Keratinocyte (primary cell): ENCODE results near the gene CARMIL3. TPM values are rescaled to one million over a fixed set of nuclear protein-coding genes. Genes with fewer than 3 reads are reported as not detected.

ENCODE experiments used
- DNase-seq: peaks from one replicate; pipeline ENCODE4 v3.0.0-alpha.2; 2011; ENCODE audit warnings: low read depth, missing footprints, low spot score
- FAIRE-seq: peaks from 2 replicates; lab custom pipeline; 2011; peaks lifted over from hg19 to GRCh38; lab: Jason Lieb, UNC
- H2AFZ ChIP-seq: 2 replicates; pipeline ENCODE4 v1.6.0; 2012; ENCODE audit warnings: low read length, control low read depth, inconsistent platforms; ENCODE audit not compliant: control insufficient read depth
- H3K27ac ChIP-seq: 2 replicates; pipeline ENCODE4 v1.5.1; 2011; ENCODE audit warnings: low read length; ENCODE audit not compliant: control insufficient read depth, insufficient read depth
- H3K27me3 ChIP-seq: 3 replicates; pipeline ENCODE4 v1.6.0; 2011; ENCODE audit warnings: low read length; ENCODE audit not compliant: control insufficient read depth, insufficient read depth; ENCODE audit errors: extremely low read depth
- H3K36me3 ChIP-seq, 2 experiments: 2 replicates in 1 of 2; 3 replicates in 1 of 2; pipeline ENCODE4 v1.5.1; 2011; ENCODE audit warnings: low read length in 2 of 2, mild to moderate bottlenecking in 1 of 2; ENCODE audit not compliant: control insufficient read depth in 2 of 2, insufficient read depth in 2 of 2; ENCODE audit errors: extremely low read depth in 1 of 2
- H3K4me1 ChIP-seq: 3 replicates; pipeline ENCODE4 v1.5.1; 2011; ENCODE audit warnings: low read length; ENCODE audit not compliant: control insufficient read depth, insufficient read depth; ENCODE audit errors: extremely low read depth
- H3K4me2 ChIP-seq: 3 replicates; pipeline ENCODE4 v1.6.0; 2011; ENCODE audit warnings: low read depth, low read length; ENCODE audit not compliant: control insufficient read depth, insufficient read depth; ENCODE audit errors: extremely low read depth
- H3K4me3 ChIP-seq, 3 experiments: fragments of 200-600 bp in 1 of 3; sonication (generic) in 1 of 3; 2 replicates in 2 of 3; 3 replicates in 1 of 3; pipeline ENCODE4 v1.5.1; 2011 to 2016; ENCODE audit warnings: low read length in 3 of 3, mild to moderate bottlenecking in 3 of 3, control low read depth in 2 of 3, inconsistent platforms in 1 of 3, low read depth in 1 of 3, mixed read lengths in 1 of 3, mixed run types in 1 of 3, moderate library complexity in 1 of 3; ENCODE audit not compliant: control insufficient read depth in 2 of 3, insufficient read depth in 2 of 3; ENCODE audit errors: extremely low read depth in 1 of 3
- H3K79me2 ChIP-seq: 2 replicates; pipeline ENCODE4 v1.6.0; 2012; ENCODE audit warnings: low read length; ENCODE audit not compliant: control insufficient read depth, insufficient read depth
- H3K9ac ChIP-seq: 3 replicates; pipeline ENCODE4 v1.6.0; 2011; ENCODE audit warnings: low read length; ENCODE audit not compliant: control insufficient read depth, insufficient read depth; ENCODE audit errors: extremely low read depth
- H3K9me1 ChIP-seq: 3 replicates; pipeline ENCODE4 v1.6.0; 2011; ENCODE audit warnings: low read length; ENCODE audit not compliant: control insufficient read depth, insufficient read depth; ENCODE audit errors: extremely low read depth
- H3K9me3 ChIP-seq: 2 replicates; pipeline ENCODE4 v1.5.1; 2012; ENCODE audit warnings: low read depth, low read length; ENCODE audit not compliant: control insufficient read depth
- H4K20me1 ChIP-seq: 3 replicates; pipeline ENCODE4 v1.6.0; 2011; ENCODE audit warnings: low read length; ENCODE audit not compliant: control insufficient read depth, insufficient read depth; ENCODE audit errors: extremely low read depth
- CTCF ChIP-seq, 3 experiments: IDR thresholded peaks in 1 of 3; conservative IDR thresholded peaks in 1 of 3; optimal IDR thresholded peaks in 1 of 3; 2 replicates in 2 of 3; 3 replicates in 1 of 3; pipeline versions ENCODE3 to v1.5.1; 2011; ENCODE audit warnings: low read length in 3 of 3, mild to moderate bottlenecking in 3 of 3, moderate library complexity in 2 of 3, control low read depth in 1 of 3, inconsistent platforms in 1 of 3; ENCODE audit not compliant: insufficient read depth in 2 of 3; ENCODE audit errors: extremely low read depth in 1 of 3
- EZH2 ChIP-seq: IDR thresholded peaks from one replicate; pipeline ENCODE4 v1.6.1; 2012; ENCODE audit warnings: inconsistent platforms, mild to moderate bottlenecking, low read length, moderate library complexity
- dilution Hi-C: fragments of 300-500 bp; cut with MboI; formaldehyde crosslinking; loops from one replicate; pipeline ENCODE4 v1.7.0; 2020; ENCODE audit warnings: low sequenced_read_pairs; ENCODE audit not compliant: extremely low pct_ligation_motif_present
- polyA plus RNA-seq, 5 experiments: library from polyadenylated mRNA; depleted of rRNA in 3 of 5; stranded (reverse) in 3 of 5; stranded (forward) in 1 of 5; unstranded in 1 of 5; fragments of >200 nt; gene quantifications; 1 replicate in 1 of 5; 2 replicates in 3 of 5; 3 replicates in 1 of 5; pipeline versions ENCODE4 v1.2.1 to v1.2.3, GENCODE V29; 2011 to 2012; ENCODE audit warnings: missing spikeins in 2 of 5, low read depth in 1 of 5, low replicate concordance in 1 of 5

The CARMIL3 gene
- polyA plus RNA-seq, 1 donor (not counting 4 experiments of a cell fraction or from before 2014, with no cell fraction given), result 0.12 TPM

GRCh38 chr14:24065408-24065807, 13.6 kb downstream of the CARMIL3 start:
- TF ChIP-seq EZH2 (no peak), CTCF (optimal IDR thresholded peaks at IDR 0.05 in 1 of 3, IDR thresholded peaks at IDR 0.05 in 1 of 3, conservative IDR thresholded peaks at IDR 0.05 in 1 of 3; ENCODE audit: extremely low read depth in 1 of 3, insufficient read depth in 2 of 3, low read length in 3 of 3) (no peak)
- dilution Hi-C loops, result no loop called here
- no peak overlapping the region for H3K9ac ChIP-seq
- no peak overlapping the region for H3K27ac ChIP-seq
- no peak overlapping the region for H3K4me2 ChIP-seq
- DNase-seq (no peak), FAIRE-seq (no peak)
- peaks cover 5% of the 10 kb centered on the region for H3K27me3 ChIP-seq
- no peak overlapping the region for H2AFZ ChIP-seq
- H4K20me1 ChIP-seq, result no peaks in the 10 kb centered on the region
- H3K9me1 ChIP-seq, result no peaks in the 10 kb centered on the region
- no peaks in the 10 kb centered on the region for H3K36me3 ChIP-seq
- H3K79me2 ChIP-seq, result no peaks in the 10 kb centered on the region
- no peaks in the 10 kb centered on the region for H3K4me1 ChIP-seq
- H3K9me3 ChIP-seq, result no peaks in the 10 kb centered on the region
- H3K4me3 ChIP-seq, result no peak overlapping the region

DNA sequence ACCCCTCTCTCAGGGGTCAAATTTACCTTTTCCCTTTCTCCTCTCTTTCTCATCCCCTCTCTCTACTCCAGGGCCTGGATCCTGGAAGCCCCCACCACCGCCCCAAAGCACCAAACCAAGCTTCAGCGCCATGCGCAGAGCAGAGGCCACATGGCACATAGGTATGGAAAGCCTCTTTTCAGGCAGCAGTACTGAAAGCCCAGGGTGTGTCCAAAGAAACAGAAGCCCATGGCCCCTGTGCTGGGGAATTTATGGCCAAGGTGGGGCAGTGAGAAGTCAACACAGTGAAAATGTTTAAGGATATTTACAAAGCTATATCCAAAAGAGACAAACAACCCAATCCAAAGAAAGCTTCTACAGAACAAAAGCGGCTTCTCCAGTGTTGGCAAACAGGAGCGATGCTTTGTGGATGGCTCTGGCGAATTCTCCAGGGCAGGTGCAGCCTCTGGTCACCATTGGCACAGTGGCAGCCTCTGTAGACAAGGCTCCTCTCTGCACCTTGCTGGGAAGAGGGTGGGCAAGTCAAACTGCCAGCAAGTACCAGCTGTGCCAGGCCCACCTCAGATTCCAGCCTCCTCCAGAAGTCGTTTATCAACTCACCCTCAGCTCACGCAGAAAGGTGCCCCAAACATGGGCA, 14.8 kb downstream of the CARMIL3 start:
- no peaks in the 10 kb centered on the region for H3K9me1 ChIP-seq
- dilution Hi-C loops, result no loop called here
- H3K4me2 ChIP-seq, result no peak overlapping the region
- H2AFZ ChIP-seq, result no peak overlapping the region
- H3K36me3 ChIP-seq, result no peaks in the 10 kb centered on the region
- FAIRE-seq, result no peak
- no peaks in the 10 kb centered on the region for H3K4me1 ChIP-seq
- H3K27ac ChIP-seq, result no peak overlapping the region
- no peaks in the 10 kb centered on the region for H4K20me1 ChIP-seq
- TF ChIP-seq EZH2 (no peak), CTCF (optimal IDR thresholded peaks at IDR 0.05 in 1 of 3, IDR thresholded peaks at IDR 0.05 in 1 of 3, conservative IDR thresholded peaks at IDR 0.05 in 1 of 3; ENCODE audit: extremely low read depth in 1 of 3, insufficient read depth in 2 of 3, low read length in 3 of 3) (no peak)
- DNase-seq, result no peak
- H3K9me3 ChIP-seq, result no peaks in the 10 kb centered on the region
- H3K27me3 ChIP-seq, result peaks cover 6% of the 10 kb centered on the region
- no peaks in the 10 kb centered on the region for H3K79me2 ChIP-seq
- no peak overlapping the region for H3K4me3 ChIP-seq
- no peak overlapping the region for H3K9ac ChIP-seq
